ENCODE measurements around the gene TNFSF9.

The TNFSF9 gene

GRCh38 chr19:6534451-6535093, 3.7 kb downstream of the TNFSF9 start:
- no peak for ATAC-seq
- TF ChIP-seq OSR1 (CRISPR knock-in tag; IDR thresholded peaks at IDR 0.05) (no peak), ZFP3 (CRISPR knock-in tag; IDR thresholded peaks at IDR 0.05) (no peak), CSRNP3 (CRISPR knock-in tag; IDR thresholded peaks at IDR 0.05) (no peak), GLIS3 (CRISPR knock-in tag; IDR thresholded peaks at IDR 0.05) (no peak), PATZ1 (CRISPR knock-in tag; IDR thresholded peaks at IDR 0.05; ENCODE audit: borderline replicate concordance) (no peak), BACH2 (CRISPR knock-in tag; IDR thresholded peaks at IDR 0.05; ENCODE audit: borderline replicate concordance) (no peak), ZC3H10 (CRISPR knock-in tag; IDR thresholded peaks at IDR 0.05) (no peak)

- TF ChIP-seq ZNF70 (CRISPR knock-in tag; IDR thresholded peaks at IDR 0.05) = no peak
- TF ChIP-seq TCF4 (CRISPR knock-in tag; IDR thresholded peaks at IDR 0.05; ENCODE audit: borderline replicate concordance) = no peak
- TF ChIP-seq SNAI2 (CRISPR knock-in tag; IDR thresholded peaks at IDR 0.05) = no peak
- TF ChIP-seq ZFP30 (CRISPR knock-in tag; IDR thresholded peaks at IDR 0.05) = no peak
- TF ChIP-seq ZFP3 (CRISPR knock-in tag; IDR thresholded peaks at IDR 0.05) = no peak
- no peak for TF ChIP-seq TSHZ2 (CRISPR knock-in tag; IDR thresholded peaks at IDR 0.05)
- no peak for TF ChIP-seq OSR1 (CRISPR knock-in tag; IDR thresholded peaks at IDR 0.05)
- TF ChIP-seq GLIS3 (CRISPR knock-in tag; IDR thresholded peaks at IDR 0.05) = no peak
- TF ChIP-seq ZNF565 (CRISPR knock-in tag; conservative IDR thresholded peaks at IDR 0.05; ENCODE audit: low read depth) = no peak
- no peak for TF ChIP-seq ZNF8 (CRISPR knock-in tag; IDR thresholded peaks at IDR 0.05)
- no peak for TF ChIP-seq ZC3H10 (CRISPR knock-in tag; IDR thresholded peaks at IDR 0.05)
- TF ChIP-seq POU6F1 (CRISPR knock-in tag; IDR thresholded peaks at IDR 0.05; ENCODE audit: borderline replicate concordance, low read depth) = no peak
- TF ChIP-seq CSDC2 (CRISPR knock-in tag; IDR thresholded peaks at IDR 0.05) = no peak
- no peak for TF ChIP-seq ISL1 (CRISPR knock-in tag; IDR thresholded peaks at IDR 0.05)
- ATAC-seq = no peak
Observed at GRCh38 chr19:6535558-6536137, 4.8 kb downstream of the TNFSF9 start.

GRCh38 chr19:6539514-6539913, 8.7 kb downstream of the TNFSF9 start:
- no peak for ATAC-seq
- TF ChIP-seq RARB (CRISPR knock-in tag; IDR thresholded peaks at IDR 0.05) = no peak
- no peak for TF ChIP-seq GLIS3 (CRISPR knock-in tag; IDR thresholded peaks at IDR 0.05)
- no peak for TF ChIP-seq CSRNP3 (CRISPR knock-in tag; IDR thresholded peaks at IDR 0.05)
- no peak for TF ChIP-seq OSR1 (CRISPR knock-in tag; IDR thresholded peaks at IDR 0.05)
- TF ChIP-seq ARNTL (CRISPR knock-in tag; IDR thresholded peaks at IDR 0.05; ENCODE audit: borderline replicate concordance, low read depth) = no peak
- TF ChIP-seq TSHZ2 (CRISPR knock-in tag; IDR thresholded peaks at IDR 0.05) = no peak
- no peak for TF ChIP-seq ISL1 (CRISPR knock-in tag; IDR thresholded peaks at IDR 0.05)
- no peak for TF ChIP-seq TOX (CRISPR knock-in tag; IDR thresholded peaks at IDR 0.05; ENCODE audit: borderline replicate concordance)
- TF ChIP-seq PPARA (CRISPR knock-in tag; IDR thresholded peaks at IDR 0.05; ENCODE audit: borderline replicate concordance) = no peak
- TF ChIP-seq BACH2 (CRISPR knock-in tag; IDR thresholded peaks at IDR 0.05; ENCODE audit: borderline replicate concordance) = no peak
- no peak for TF ChIP-seq ZFP30 (CRISPR knock-in tag; IDR thresholded peaks at IDR 0.05)
- TF ChIP-seq ESRRG (CRISPR knock-in tag; IDR thresholded peaks at IDR 0.05) = no peak
- no peak for TF ChIP-seq CSDC2 (CRISPR knock-in tag; IDR thresholded peaks at IDR 0.05)
- no peak for TF ChIP-seq ZNF70 (CRISPR knock-in tag; IDR thresholded peaks at IDR 0.05)
- TF ChIP-seq POU6F1 (CRISPR knock-in tag; IDR thresholded peaks at IDR 0.05; ENCODE audit: borderline replicate concordance, low read depth) = no peak
- TF ChIP-seq ZNF565 (CRISPR knock-in tag; conservative IDR thresholded peaks at IDR 0.05; ENCODE audit: low read depth) = no peak
- no peak for TF ChIP-seq SNAI2 (CRISPR knock-in tag; IDR thresholded peaks at IDR 0.05)
